ENCODE measurements around the gene SP6. TPM values are rescaled to one million over a fixed set of nuclear protein-coding genes. Genes with fewer than 3 reads are reported as not detected.

SP6 gene
- total and polyA plus RNA-seq, 2 of the 4 experiments (the other 2 are of a cell fraction) = under 0.01 to 0.31 TPM

- intact Hi-C loops (cut with micrococcal nuclease) = no loop called here
- Histone ChIP-seq H3K27ac (ENCODE audit: insufficient read depth, low read length) (no peak overlapping the region), H3K4me1 (ENCODE audit: control insufficient read depth, insufficient read depth, low read length) (peaks cover 4% of the 10 kb centered on the region), H3K4me3 (ENCODE audit: insufficient read depth, low read depth, low read length) (no peak overlapping the region), H3K27me3 (ENCODE audit: control insufficient read depth, insufficient read depth, low read length) (peaks cover 46% of the 10 kb centered on the region), H3K14ac (replicated peaks; ENCODE audit: low read depth, low read length) (no peak overlapping the region), H3K23ac (ENCODE audit: low read depth, low read length) (no peak overlapping the region), H4K91ac (ENCODE audit: insufficient read depth, low read depth, low read length) (no peak overlapping the region), H3K18ac (ENCODE audit: low read depth, low read length) (no peak overlapping the region), H3K9ac (ENCODE audit: low read depth, low read length) (no peak overlapping the region), H3K36me3 (ENCODE audit: control insufficient read depth, insufficient read depth, low read length) (no peaks in the 10 kb centered on the region), H2AK5ac (ENCODE audit: low read depth, low read length) (no peak overlapping the region; the same call in 1 of the 2 replicates), H3K9me3 (ENCODE audit: control insufficient read depth, insufficient read depth, low read length) (no peaks in the 10 kb centered on the region), H4K5ac (ENCODE audit: low read depth, low read length) (no peak overlapping the region), H2BK15ac (ENCODE audit: low read depth, low read length) (no peak overlapping the region), H3K4ac (ENCODE audit: low read depth, low read length) (no peak overlapping the region), H2AK9ac (replicated peaks; ENCODE audit: low read depth, low read length, poor library complexity) (no peak overlapping the region), H2AFZ (replicated peaks; ENCODE audit: low read length, poor library complexity) (no peak overlapping the region), H2BK5ac (ENCODE audit: low read depth, low read length, poor library complexity, severe bottlenecking) (no peak overlapping the region), H3K79me1 (ENCODE audit: low read depth in 1 of 2, low read length in 2 of 2) (no peaks in the 10 kb centered on the region), H2BK120ac (ENCODE audit: low read depth, low read length) (no peak overlapping the region), H2BK20ac (ENCODE audit: low read depth, low read length) (no peak overlapping the region), H4K20me1 (ENCODE audit: insufficient read depth, low read length) (no peaks in the 10 kb centered on the region), H3K56ac (ENCODE audit: extremely low read depth, insufficient read depth, low read length) (no peak overlapping the region), H4K8ac (ENCODE audit: low read depth in 2 of 2, low read length in 2 of 2) (no peak overlapping the region), H3K9me1 (ENCODE audit: insufficient read depth, low read length) (peaks cover 3% of the 10 kb centered on the region), H3K4me2 (ENCODE audit: low read depth, low read length) (no peak overlapping the region)
- in situ Hi-C loops (cut with MboI; ENCODE audit: low sequenced_read_pairs) = no loop called here
- dilution Hi-C loops (cut with HindIII; ENCODE audit: low sequenced_read_pairs, unreplicated experiment) = no loop called here
- TF ChIP-seq BHLHE40 (IDR thresholded peaks at IDR 0.05; ENCODE audit: low read depth, low read length) (no peak), RCOR1 (IDR thresholded peaks at IDR 0.05; ENCODE audit: insufficient replicate concordance, low read length) (no peak)
- ATAC-seq (ENCODE audit: low read depth) (no peak), DNase-seq (no peak)
- ChIA-PET POLR2A (ENCODE audit: unreplicated experiment) (interaction anchor here (0.6 kb wide), 1 partner anchor 30 kb away, joined by 4 read pairs; no protein-coding TSS in a partner anchor), CTCF (no interaction called here)
- no TSS peak for BruUV-seq (replicated peaks)
- 61% methylated on average over 6 of the region's 16 CpGs; no CpG with 5 or more reads in 1 of the 2 experiments for WGBS, 2 experiments (ENCODE audit: extremely low coverage in 2 of 2, insufficient read length in 1 of 2)
Measured at GRCh38 chr17:47857551-47858455, 6.8 kb upstream of the SP6 start.
